Activated B cell treated with CpG ODN at 0.5 μM for 24 hours (primary cell): ENCODE results near the gene UGCG. TPM values are rescaled to one million over a fixed set of nuclear protein-coding genes. Genes with fewer than 3 reads are reported as not detected.

ENCODE experiments used
- ATAC-seq: fragments of 200-7000 bp; cut with Tn5 transposase; one replicate; pipeline ENCODE4 v1.10.0; 2021; ENCODE audit warnings: low read depth, mild to moderate bottlenecking, moderate library complexity
- CTCF ChIA-PET: fragments of 350-600 bp; sonication (Branson Sonifier 250); formaldehyde crosslinking; loops from one replicate; lab custom pipeline; 2021; ENCODE audit warnings: antibody characterized with exemption; lab: Charles Lee
- POLR2A ChIA-PET: fragments of 350-600 bp; sonication (Branson Sonifier 250); formaldehyde crosslinking; loops from one replicate; lab custom pipeline; 2021; ENCODE audit warnings: antibody characterized with exemption; lab: Charles Lee
- DNase-seq: peaks from one replicate; pipeline ENCODE4 v3.0.0; 2022
- H3K27ac Mint-ChIP-seq: one replicate; pipeline ENCODE4 v1.8.0; 2020; ENCODE audit warnings: mixed read lengths
- H3K27me3 Mint-ChIP-seq: one replicate; pipeline ENCODE4 v1.8.0; 2021; ENCODE audit warnings: mixed read lengths
- H3K36me3 Mint-ChIP-seq: one replicate; pipeline ENCODE4 v1.8.0; 2021; ENCODE audit warnings: low read depth, mixed read lengths
- H3K4me1 Mint-ChIP-seq: one replicate; pipeline ENCODE4 v1.8.0; 2021; ENCODE audit warnings: mixed read lengths
- H3K4me3 Mint-ChIP-seq: one replicate; pipeline ENCODE4 v1.8.0; 2020; ENCODE audit warnings: mild to moderate bottlenecking, mixed read lengths
- H3K9me3 Mint-ChIP-seq: one replicate; pipeline ENCODE4 v1.8.0; 2020; ENCODE audit warnings: mixed read lengths
- intact Hi-C: fragments of 100-400 bp; cut with micrococcal nuclease; formaldehyde crosslinking; loops from one replicate; pipeline ENCODE4 v1.15.1; 2024
- total RNA-seq: library from RNA; stranded (reverse); gene quantifications from 2 replicates; pipeline ENCODE4 v1.2.3, GENCODE V29; 2022
- TF ChIP-seq, protein P1 (sequence below): fragments of 200-600 bp; IDR thresholded peaks from one replicate; pipeline ENCODE4 v1.8.0; 2022; ENCODE audit warnings: antibody characterized with exemption, mild to moderate bottlenecking

UGCG gene
- total RNA-seq, 1 donor from 2014 or later: 111 TPM

DNA sequence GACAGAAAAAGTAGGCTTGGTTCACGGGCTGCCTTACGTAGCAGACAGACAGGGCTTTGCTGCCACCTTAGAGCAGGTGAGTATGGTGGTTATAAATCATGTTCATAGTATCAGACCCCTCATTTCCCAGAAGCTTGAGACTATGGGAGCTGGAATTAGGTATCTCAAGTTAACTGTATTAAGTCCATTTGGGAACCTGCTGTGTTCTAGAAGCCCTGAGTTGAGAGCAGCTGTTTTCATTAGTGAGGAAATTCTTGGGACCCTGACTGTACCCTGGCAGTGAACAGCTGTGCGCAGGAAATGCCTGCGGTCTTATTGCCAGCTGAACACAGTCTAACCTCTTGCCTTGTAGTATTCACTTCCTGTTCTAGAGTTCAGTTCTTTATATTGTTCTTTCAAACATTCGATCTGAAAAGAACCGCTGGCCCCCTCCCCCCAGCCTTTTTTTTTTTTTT, 29.8 kb downstream of the UGCG start:
- Mint-ChIP-seq H3K27ac (peak overlapping the region; percentile 83), H3K27me3 (no peaks in the 10 kb centered on the region), H3K9me3 (no peaks in the 10 kb centered on the region), H3K36me3 (peaks cover 64% of the 10 kb centered on the region), H3K4me3 (peak overlapping the region; percentile 56), H3K4me1 (peaks cover 48% of the 10 kb centered on the region)
- ChIA-PET POLR2A (interaction anchor here (0.6 to 3.3 kb wide), 22 partner anchors 10 to 295 kb away, joined by 3 to 46 read pairs (median 8); partner anchors contain the start of genes DNAJC25 and UGCG), CTCF (interaction anchor here (0.9 to 2.2 kb wide), 5 partner anchors 10 to 148 kb away, joined by 3 to 12 read pairs (median 4); no protein-coding TSS in a partner anchor)
- DNase-seq (peak; percentile 34), ATAC-seq (peak; percentile 97)
- intact Hi-C loops: loop anchor here (1.0 to 10.0 kb wide), 9 partner anchors 9 to 408 kb away; partner anchors contain the start of gene PTBP3
- TF ChIP-seq, protein P1, sequence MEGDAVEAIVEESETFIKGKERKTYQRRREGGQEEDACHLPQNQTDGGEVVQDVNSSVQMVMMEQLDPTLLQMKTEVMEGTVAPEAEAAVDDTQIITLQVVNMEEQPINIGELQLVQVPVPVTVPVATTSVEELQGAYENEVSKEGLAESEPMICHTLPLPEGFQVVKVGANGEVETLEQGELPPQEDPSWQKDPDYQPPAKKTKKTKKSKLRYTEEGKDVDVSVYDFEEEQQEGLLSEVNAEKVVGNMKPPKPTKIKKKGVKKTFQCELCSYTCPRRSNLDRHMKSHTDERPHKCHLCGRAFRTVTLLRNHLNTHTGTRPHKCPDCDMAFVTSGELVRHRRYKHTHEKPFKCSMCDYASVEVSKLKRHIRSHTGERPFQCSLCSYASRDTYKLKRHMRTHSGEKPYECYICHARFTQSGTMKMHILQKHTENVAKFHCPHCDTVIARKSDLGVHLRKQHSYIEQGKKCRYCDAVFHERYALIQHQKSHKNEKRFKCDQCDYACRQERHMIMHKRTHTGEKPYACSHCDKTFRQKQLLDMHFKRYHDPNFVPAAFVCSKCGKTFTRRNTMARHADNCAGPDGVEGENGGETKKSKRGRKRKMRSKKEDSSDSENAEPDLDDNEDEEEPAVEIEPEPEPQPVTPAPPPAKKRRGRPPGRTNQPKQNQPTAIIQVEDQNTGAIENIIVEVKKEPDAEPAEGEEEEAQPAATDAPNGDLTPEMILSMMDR: no peak

DNA sequence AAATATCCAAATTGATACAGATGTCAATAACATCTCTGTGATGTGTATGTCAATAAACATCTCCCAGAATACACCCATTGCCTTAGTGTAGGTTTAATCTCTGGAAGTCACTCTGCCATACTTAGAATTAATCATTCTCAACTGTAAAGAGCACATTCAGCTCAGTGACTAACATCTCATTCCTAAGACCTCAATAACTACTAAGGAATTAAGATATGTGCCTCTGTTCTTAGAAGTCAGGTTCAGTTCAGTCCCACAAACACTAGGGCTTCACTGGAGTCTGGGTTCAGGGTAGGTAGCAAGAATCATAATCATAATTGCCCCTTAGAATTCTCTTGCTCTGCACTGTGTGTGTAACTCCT, 31.7 kb downstream of the UGCG start:
- no peak overlapping the region for H3K4me3 Mint-ChIP-seq
- POLR2A ChIA-PET: interaction anchor here (0.6 to 3.3 kb wide), 6 partner anchors 9 to 161 kb away, joined by 3 to 46 read pairs (median 8); partner anchors contain the start of gene UGCG
- ATAC-seq: no peak
- no peaks in the 10 kb centered on the region for H3K9me3 Mint-ChIP-seq
- no peak for DNase-seq
- CTCF ChIA-PET: no interaction called here
- intact Hi-C loops: loop anchor here (5.0 to 10.0 kb wide), 2 partner anchors 166 to 406 kb away; partner anchors contain the start of gene PTBP3
- H3K27me3 Mint-ChIP-seq: no peaks in the 10 kb centered on the region
- no peak overlapping the region for H3K27ac Mint-ChIP-seq
- TF ChIP-seq, protein P1: no peak
- peaks cover 69% of the 10 kb centered on the region for H3K36me3 Mint-ChIP-seq
- peaks cover 35% of the 10 kb centered on the region for H3K4me1 Mint-ChIP-seq

DNA sequence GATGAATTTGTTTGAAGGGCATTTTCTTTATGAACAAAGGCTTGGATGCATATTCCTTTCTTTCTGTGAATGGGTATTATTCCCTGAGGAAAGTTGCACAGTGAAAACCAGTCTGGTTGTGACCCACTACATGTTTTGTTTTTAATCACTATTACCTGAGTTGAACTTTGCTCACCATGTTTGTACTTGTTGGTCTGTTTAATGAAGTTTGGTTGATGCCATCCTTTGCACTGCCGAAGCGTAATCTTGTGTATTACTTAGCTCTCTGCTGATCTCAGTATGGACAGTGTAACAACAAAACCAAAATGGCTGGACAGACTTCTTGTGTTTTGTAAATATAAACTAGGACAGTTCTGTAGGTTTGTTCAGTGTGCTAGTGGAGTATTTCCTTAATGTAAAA, 38.1 kb downstream of the UGCG start:
- no peaks in the 10 kb centered on the region for H3K27me3 Mint-ChIP-seq
- H3K27ac Mint-ChIP-seq: peak overlapping the region; percentile 24
- CTCF ChIA-PET: interaction anchor here (1.5 kb wide), 1 partner anchor 139 kb away, joined by 4 read pairs; no protein-coding TSS in a partner anchor
- peaks cover 70% of the 10 kb centered on the region for H3K36me3 Mint-ChIP-seq
- no peak for ATAC-seq
- TF ChIP-seq, protein P1: no peak
- DNase-seq: no peak
- peaks cover 29% of the 10 kb centered on the region for H3K4me1 Mint-ChIP-seq
- intact Hi-C loops: no loop called here
- peaks cover 3% of the 10 kb centered on the region for H3K9me3 Mint-ChIP-seq
- H3K4me3 Mint-ChIP-seq: no peak overlapping the region
- POLR2A ChIA-PET: no interaction called here

DNA sequence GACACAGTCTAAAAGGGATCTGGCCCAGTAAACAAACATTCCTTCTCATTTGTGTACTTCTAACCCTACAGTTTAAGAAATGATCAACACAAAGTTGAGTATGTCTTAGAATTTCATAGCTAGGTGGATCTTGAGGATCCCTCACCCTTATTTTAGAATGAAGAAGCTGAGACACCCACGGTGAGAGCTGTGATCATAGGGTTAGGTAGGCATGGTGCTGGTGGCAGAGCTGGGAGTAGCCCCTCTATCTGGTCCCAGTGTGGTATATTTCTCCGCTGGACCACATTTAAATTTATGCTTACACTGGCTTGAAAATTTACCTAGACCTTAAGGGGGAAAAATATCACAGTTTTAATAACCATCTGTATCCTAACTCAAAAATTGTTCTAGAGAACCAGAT, 39.8 kb downstream of the UGCG start:
- Mint-ChIP-seq H3K36me3 (peaks cover 56% of the 10 kb centered on the region), H3K4me3 (no peak overlapping the region), H3K27me3 (no peaks in the 10 kb centered on the region), H3K9me3 (peaks cover 3% of the 10 kb centered on the region), H3K27ac (peak overlapping the region; percentile 46), H3K4me1 (peaks cover 37% of the 10 kb centered on the region)
- ATAC-seq (no peak), DNase-seq (no peak)
- CTCF ChIA-PET: no interaction called here
- POLR2A ChIA-PET: interaction anchor here (0.6 to 2.8 kb wide), 9 partner anchors 10 to 134 kb away, joined by 3 to 15 read pairs (median 4); partner anchors contain the start of gene UGCG
- TF ChIP-seq, protein P1: no peak
- intact Hi-C loops: no loop called here

DNA sequence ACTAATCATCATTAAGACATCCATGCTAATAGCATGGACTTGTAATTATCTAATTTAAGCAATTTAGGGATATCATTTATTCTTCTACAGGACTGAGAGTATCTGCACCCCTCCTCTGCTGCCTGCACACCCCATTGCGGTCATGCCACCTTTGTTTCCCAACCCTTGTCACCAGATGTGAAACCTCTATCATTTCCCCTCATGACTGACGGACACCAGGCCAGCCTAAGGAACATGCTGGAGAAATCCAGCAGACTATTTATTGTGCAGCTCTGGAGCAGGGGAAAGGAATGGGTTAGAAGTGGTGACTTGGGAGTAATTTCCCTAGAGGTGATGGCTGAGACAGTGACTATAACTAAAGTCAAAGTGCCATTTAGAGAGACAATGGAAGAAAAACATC, 40.7 kb downstream of the UGCG start:
- peak overlapping the region; percentile 86 for H3K27ac Mint-ChIP-seq
- TF ChIP-seq, protein P1: no peak
- DNase-seq: no peak
- intact Hi-C loops: loop anchor here (1.0 kb wide), 1 partner anchor 8 kb away; no protein-coding TSS in a partner anchor
- no peaks in the 10 kb centered on the region for H3K27me3 Mint-ChIP-seq
- peaks cover 3% of the 10 kb centered on the region for H3K9me3 Mint-ChIP-seq
- ATAC-seq: no peak
- H3K36me3 Mint-ChIP-seq: peaks cover 47% of the 10 kb centered on the region
- ChIA-PET POLR2A (interaction anchor here (0.5 to 2.8 kb wide), 19 partner anchors 11 to 138 kb away, joined by 3 to 20 read pairs (median 6); partner anchors contain the start of gene UGCG), CTCF (interaction anchor here (1.4 kb wide), 1 partner anchor 132 kb away, joined by 3 read pairs; no protein-coding TSS in a partner anchor)
- H3K4me3 Mint-ChIP-seq: no peak overlapping the region
- peaks cover 37% of the 10 kb centered on the region for H3K4me1 Mint-ChIP-seq
